ENCODE measurements around the gene HCRTR2.

Gene HCRTR2

GRCh38 chr6:55260181-55260580 lies 85.9 kb downstream of the HCRTR2 start:
- TF ChIP-seq, protein P1, sequence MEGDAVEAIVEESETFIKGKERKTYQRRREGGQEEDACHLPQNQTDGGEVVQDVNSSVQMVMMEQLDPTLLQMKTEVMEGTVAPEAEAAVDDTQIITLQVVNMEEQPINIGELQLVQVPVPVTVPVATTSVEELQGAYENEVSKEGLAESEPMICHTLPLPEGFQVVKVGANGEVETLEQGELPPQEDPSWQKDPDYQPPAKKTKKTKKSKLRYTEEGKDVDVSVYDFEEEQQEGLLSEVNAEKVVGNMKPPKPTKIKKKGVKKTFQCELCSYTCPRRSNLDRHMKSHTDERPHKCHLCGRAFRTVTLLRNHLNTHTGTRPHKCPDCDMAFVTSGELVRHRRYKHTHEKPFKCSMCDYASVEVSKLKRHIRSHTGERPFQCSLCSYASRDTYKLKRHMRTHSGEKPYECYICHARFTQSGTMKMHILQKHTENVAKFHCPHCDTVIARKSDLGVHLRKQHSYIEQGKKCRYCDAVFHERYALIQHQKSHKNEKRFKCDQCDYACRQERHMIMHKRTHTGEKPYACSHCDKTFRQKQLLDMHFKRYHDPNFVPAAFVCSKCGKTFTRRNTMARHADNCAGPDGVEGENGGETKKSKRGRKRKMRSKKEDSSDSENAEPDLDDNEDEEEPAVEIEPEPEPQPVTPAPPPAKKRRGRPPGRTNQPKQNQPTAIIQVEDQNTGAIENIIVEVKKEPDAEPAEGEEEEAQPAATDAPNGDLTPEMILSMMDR (IDR thresholded peaks at IDR 0.05), result no peak
- no peak for DNase-seq (ENCODE audit: low spot score)
- H3K4me3 ChIP-seq, result no peak overlapping the region
- no peak overlapping the region for H3K27ac ChIP-seq

DNA sequence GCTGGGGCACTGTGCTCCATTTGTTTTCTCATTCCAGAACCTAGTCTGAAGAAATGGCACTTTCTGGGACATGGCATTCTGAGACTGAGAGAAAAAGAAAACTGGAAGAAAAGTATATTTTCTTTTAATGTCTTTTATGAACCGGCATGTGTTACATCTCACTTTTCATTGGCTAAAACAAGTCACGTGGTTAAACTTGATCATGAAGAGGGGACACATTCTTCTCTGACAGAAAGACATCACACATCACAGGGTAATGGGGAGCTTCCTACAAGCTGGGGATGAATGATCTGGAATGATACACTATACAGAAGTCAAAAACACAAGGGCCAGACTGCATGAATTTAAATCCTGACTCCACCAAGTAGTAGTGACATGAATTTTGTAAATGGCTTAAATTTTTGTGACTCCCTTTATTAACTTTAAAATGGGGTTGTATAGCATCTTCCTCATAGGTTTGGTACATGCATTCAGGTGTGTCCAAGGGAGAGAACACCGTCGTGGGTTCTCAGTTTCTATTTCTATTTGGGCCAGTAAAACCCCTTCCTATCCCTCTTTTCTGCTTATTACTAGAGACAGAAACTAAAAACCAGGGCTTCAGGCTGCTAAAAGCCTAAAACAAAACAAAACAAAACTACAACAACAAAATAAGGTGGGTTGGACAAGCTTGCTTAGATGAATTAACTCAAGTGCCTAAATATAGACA lies 91.2 kb downstream of the HCRTR2 start:
- no peak overlapping the region for H3K4me3 ChIP-seq
- H3K27ac ChIP-seq, result no peak overlapping the region
- TF ChIP-seq, protein P1 (IDR thresholded peaks at IDR 0.05), result no peak
- DNase-seq (ENCODE audit: low spot score), result no peak

DNA sequence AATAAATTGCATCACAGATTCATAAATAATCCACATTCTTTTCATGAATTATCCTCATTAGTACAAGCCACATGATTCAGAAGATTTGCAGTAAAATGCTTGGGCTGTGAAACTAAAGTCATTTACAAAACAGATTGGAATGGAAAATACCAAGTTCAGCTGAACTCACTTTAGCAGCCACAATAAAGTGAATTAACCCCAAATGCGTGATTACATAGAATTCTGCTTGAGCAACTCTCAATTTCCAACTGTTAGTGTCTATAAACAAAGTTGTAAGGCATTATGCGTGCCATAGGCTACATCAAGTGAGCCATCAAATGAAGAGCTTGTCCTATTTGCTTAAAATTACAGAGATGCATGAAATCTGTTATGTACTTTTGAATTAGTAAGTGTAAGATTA lies 92.6 kb downstream of the HCRTR2 start:
- Histone ChIP-seq H3K4me3 (no peak overlapping the region), H3K27ac (no peak overlapping the region)
- TF ChIP-seq, protein P1 (IDR thresholded peaks at IDR 0.05), result no peak
- no peak for DNase-seq (ENCODE audit: low spot score)

- TF ChIP-seq, protein P1 (IDR thresholded peaks at IDR 0.05), result no peak
- H3K27ac ChIP-seq, result no peak overlapping the region
- DNase-seq (ENCODE audit: low spot score), result no peak
- peak overlapping the region; percentile 34 for H3K4me3 ChIP-seq
Observed at GRCh38 chr6:55276745-55277530, 102.6 kb downstream of the HCRTR2 start.

GRCh38 chr6:55277646-55278045 lies 103.3 kb downstream of the HCRTR2 start:
- Histone ChIP-seq H3K4me3 (no peak overlapping the region), H3K27ac (no peak overlapping the region)
- DNase-seq (ENCODE audit: low spot score), result no peak
- TF ChIP-seq, protein P1 (IDR thresholded peaks at IDR 0.05), result no peak

- Histone ChIP-seq H3K4me3 (no peak overlapping the region), H3K27ac (no peak overlapping the region)
- TF ChIP-seq, protein P1 (IDR thresholded peaks at IDR 0.05), result no peak
- no peak for DNase-seq (ENCODE audit: low spot score)
Observed at GRCh38 chr6:55281215-55281614, 106.9 kb downstream of the HCRTR2 start.

DNA sequence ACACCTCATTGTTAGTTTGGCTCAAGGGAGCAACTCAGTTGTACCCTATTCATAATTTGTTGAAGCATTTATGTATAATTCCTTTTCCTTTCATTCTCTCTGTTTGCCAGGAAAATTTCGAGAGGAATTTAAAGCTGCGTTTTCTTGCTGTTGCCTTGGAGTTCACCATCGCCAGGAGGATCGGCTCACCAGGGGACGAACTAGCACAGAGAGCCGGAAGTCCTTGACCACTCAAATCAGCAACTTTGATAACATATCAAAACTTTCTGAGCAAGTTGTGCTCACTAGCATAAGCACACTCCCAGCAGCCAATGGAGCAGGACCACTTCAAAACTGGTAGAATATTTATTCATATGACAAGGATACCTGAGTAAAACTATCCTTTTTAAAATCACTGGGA lies 107.8 kb downstream of the HCRTR2 start:
- TF ChIP-seq, protein P1 (IDR thresholded peaks at IDR 0.05), result no peak
- Histone ChIP-seq H3K4me3 (no peak overlapping the region), H3K27ac (no peak overlapping the region)
- DNase-seq (ENCODE audit: low spot score), result no peak
